GM12878 (cell line): ENCODE data around the gene COA1. TPM values are rescaled to one million over a fixed set of nuclear protein-coding genes. Genes with fewer than 3 reads are reported as not detected.

Experiments
- ATAC-seq: fragments of 200-7000 bp; cut with Tn5 transposase; 3 replicates; pipeline ENCODE4 v1.9.1; 2020; ENCODE audit warnings: mild to moderate bottlenecking, moderate library complexity
- BruUV-seq: library from RNA; stranded (reverse); fragments of 400-500 nt; replicated peaks from 2 replicates; lab custom pipeline; 2021; lab: Mats Ljungman, UMichigan
- CTCF ChIA-PET: fragments of 300-600 bp; sonication (Branson Sonifier 250); formaldehyde crosslinking; extraction: SDS; loops from one replicate; lab custom pipeline; 2021; ENCODE audit warnings: inconsistent platforms; lab: Yijun Ruan, JAX
- POLR2A ChIA-PET: fragments of 350-600 bp; formaldehyde crosslinking; extraction: SDS; loops from one replicate; lab custom pipeline; 2021; ENCODE audit warnings: inconsistent platforms; lab: Charles Lee
- RAD21 ChIA-PET: fragments of 300-600 bp; sonication (Branson Sonifier 250); formaldehyde crosslinking; loops from one replicate; lab custom pipeline; 2023; ENCODE audit warnings: antibody characterized with exemption; ENCODE audit not compliant: unreplicated experiment; lab: Charles Lee
- SMC1A ChIA-PET: fragments of 300-600 bp; sonication (Branson Sonifier 250); formaldehyde crosslinking; loops from one replicate; lab custom pipeline; 2023; ENCODE audit not compliant: unreplicated experiment, uncharacterized antibody; lab: Charles Lee
- DNase-seq: peaks from one replicate; pipeline ENCODE4 v3.0.0-alpha.2; 2011; ENCODE audit warnings: low read depth, low spot score
- FAIRE-seq: peaks from 3 replicates; lab custom pipeline; 2011; peaks lifted over from hg19 to GRCh38; lab: Jason Lieb, UNC
- H2AFZ ChIP-seq: 2 replicates; pipeline ENCODE4 v1.6.0; 2011; ENCODE audit warnings: low read depth, low read length, control low read depth; ENCODE audit not compliant: control insufficient read depth
- H3K27ac ChIP-seq: 2 replicates; pipeline ENCODE4 v1.5.1; 2011; ENCODE audit warnings: control low read depth; ENCODE audit not compliant: control insufficient read depth, insufficient read depth
- H3K27me3 ChIP-seq, 2 experiments: replicated peaks in 1 of 2; 2 replicates each; pipeline versions ENCODE4 v1.6.0 to v1.6.1; 2011; ENCODE audit warnings: low read length in 1 of 2; ENCODE audit not compliant: control insufficient read depth in 2 of 2, insufficient read depth in 2 of 2
- H3K36me3 ChIP-seq, 2 experiments: 2 replicates each; pipeline ENCODE4 v1.5.1; 2011; ENCODE audit warnings: low read length in 1 of 2; ENCODE audit not compliant: control insufficient read depth in 2 of 2, insufficient read depth in 2 of 2
- H3K4me1 ChIP-seq: 2 replicates; pipeline ENCODE4 v1.6.1; 2011; ENCODE audit warnings: mild to moderate bottlenecking, low read length, moderate library complexity, mixed read lengths; ENCODE audit not compliant: control insufficient read depth, insufficient read depth
- H3K4me2 ChIP-seq: 2 replicates; pipeline ENCODE4 v1.6.0; 2011; ENCODE audit warnings: control low read depth; ENCODE audit not compliant: control insufficient read depth, insufficient read depth
- H3K4me3 ChIP-seq: fragments of 200-600 bp; sonication (generic); 2 replicates; pipeline ENCODE4 v1.5.1; 2016
- H3K79me2 ChIP-seq: 2 replicates; pipeline ENCODE4 v1.6.0; 2011; ENCODE audit warnings: low read length; ENCODE audit not compliant: control insufficient read depth, insufficient read depth
- H3K9ac ChIP-seq: 2 replicates; pipeline ENCODE4 v1.8.0; 2011; ENCODE audit warnings: low read length, control low read depth, mixed read lengths; ENCODE audit not compliant: control insufficient read depth, insufficient read depth
- H3K9me3 ChIP-seq: replicated peaks from 3 replicates; pipeline ENCODE4 v1.5.1; 2011; ENCODE audit warnings: mild to moderate bottlenecking, low read length; ENCODE audit not compliant: control insufficient read depth, insufficient read depth
- H4K20me1 ChIP-seq: 2 replicates; pipeline ENCODE4 v1.6.0; 2011; ENCODE audit not compliant: control insufficient read depth, insufficient read depth
- CREM ChIP-seq: IDR thresholded peaks from 2 replicates; pipeline ENCODE4 v1.6.1; 2014; ENCODE audit warnings: antibody characterized with exemption, low read depth
- GATAD2B ChIP-seq: fragments of 450-650 bp; conservative IDR thresholded peaks from 2 replicates; pipeline ENCODE4 v1.6.1; 2017; ENCODE audit warnings: low read depth, mild to moderate bottlenecking, moderate library complexity
- MTA2 ChIP-seq: fragments of 450-650 bp; IDR thresholded peaks from 2 replicates; pipeline ENCODE4 v1.6.1; 2016; ENCODE audit warnings: low read depth, mild to moderate bottlenecking, moderate library complexity
- PAX5 ChIP-seq: IDR thresholded peaks from 2 replicates; pipeline ENCODE4 v1.6.1; 2011; ENCODE audit warnings: low read depth, low read length, borderline replicate concordance
- PML ChIP-seq: IDR thresholded peaks from 2 replicates; pipeline ENCODE4 v1.6.1; 2012; ENCODE audit warnings: low read length, inconsistent platforms
- POLR2AphosphoS5 ChIP-seq: IDR thresholded peaks from 2 replicates; pipeline ENCODE4 v1.6.1; 2011; ENCODE audit warnings: mild to moderate bottlenecking, low read length, inconsistent platforms
- RFX5 ChIP-seq: IDR thresholded peaks from 2 replicates; pipeline ENCODE4 v1.6.1; 2011; ENCODE audit warnings: low read depth, low read length, improper control_type of control experiment
- YY1 ChIP-seq: IDR thresholded peaks from 2 replicates; pipeline ENCODE4 v1.6.1; 2011; ENCODE audit warnings: low read depth, mild to moderate bottlenecking, low read length
- WGBS: methylation state at CpG from one replicate; pipeline ENCODE4 v1.1.6; 2016; ENCODE audit warnings: low lambda C conversion rate; ENCODE audit not compliant: insufficient replicate concordance, insufficient coverage; ENCODE audit errors: missing lambda C conversion rate; 5-methylcytosine and 5-hydroxymethylcytosine counted together
- in situ Hi-C: fragments of 300-500 bp; cut with MboI; formaldehyde crosslinking; loops from 9 replicates; pipeline ENCODE4 v1.14.3; 2018; ENCODE audit warnings: mixed read lengths
- intact Hi-C: fragments of 100-400 bp; cut with micrococcal nuclease; formaldehyde crosslinking; loops from one replicate; pipeline ENCODE4 v1.14.2; 2022; ENCODE audit not compliant: unreplicated experiment
- polyA plus RNA-seq, 11 experiments: library from polyadenylated mRNA; depleted of rRNA in 4 of 11; unstranded in 6 of 11; stranded (reverse) in 5 of 11; fragments of >200 nt; fragmentation: Nextera tagmentation in 4 of 11; fragmentation: Illumina TruSeq in 1 of 11; extraction: Ambion mirVana in 4 of 11; extraction: Trizol in 1 of 11; gene quantifications; 1 replicate in 1 of 11; 2 replicates in 10 of 11; pipeline versions ENCODE4 v1.2.1 to v1.2.3, GENCODE V29; 2011 to 2016; ENCODE audit warnings: inconsistent platforms in 2 of 11, missing spikeins in 2 of 11, low read depth in 1 of 11
- total RNA-seq, 4 experiments: library from RNA; depleted of rRNA in 3 of 4; stranded (reverse); fragments of >200 nt in 3 of 4; fragmentation: Illumina TruSeq in 1 of 4; extraction: Trizol in 1 of 4; gene quantifications; 2 replicates each; pipeline versions ENCODE4 v1.2.1 to v1.2.3, GENCODE V29; 2013 to 2021
- TF ChIP-seq, protein P1 (sequence below): fragments of 150-350 bp; IDR thresholded peaks from 2 replicates; pipeline ENCODE4 v1.6.1; 2016; ENCODE audit warnings: low read depth, low read length

Gene COA1
- total and polyA plus RNA-seq, 10 of the 15 experiments (the other 5 are each of a cell fraction or from before 2014, with no cell fraction given), result 83.1 to 258 (median 111) TPM

DNA sequence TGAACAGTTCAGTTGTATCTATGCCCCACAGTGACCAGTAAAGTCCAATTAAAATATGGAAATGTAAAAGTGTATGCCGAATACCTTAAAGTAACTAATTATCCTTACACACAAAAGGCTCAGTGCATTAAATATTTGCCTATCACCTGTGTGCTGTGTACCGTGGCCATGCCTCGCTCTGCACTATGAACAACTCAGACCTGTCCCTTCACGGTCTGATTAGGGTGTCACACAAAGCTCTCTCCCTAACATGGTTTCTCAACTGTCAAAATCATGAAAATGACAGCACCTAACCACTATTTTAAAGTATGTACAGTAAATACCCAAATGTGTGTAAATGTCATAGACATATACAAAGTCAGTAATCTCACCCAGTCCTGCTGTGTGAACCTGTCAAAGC is 103.3 kb downstream of the COA1 start:
- ChIA-PET SMC1A (interaction anchor here (0.8 to 10.9 kb wide), 13 partner anchors 8 to 92 kb away, joined by 3 to 146 read pairs (median 6); partner anchors contain the start of gene STK17A), CTCF (interaction anchor here (1.0 to 2.5 kb wide), 7 partner anchors 20 to 209 kb away, joined by 3 to 22 read pairs (median 5); partner anchors contain the start of gene STK17A)
- BruUV-seq, result TSS peak; percentile 3
- peak overlapping the region; percentile 3; the same call in 1 of the 2 replicates for H3K27ac ChIP-seq
- H3K4me2 ChIP-seq, result no peak overlapping the region
- no peak overlapping the region for H3K4me3 ChIP-seq
- H2AFZ ChIP-seq, result no peak overlapping the region
- DNase-seq (no peak), ATAC-seq (peak; percentile 67), FAIRE-seq (no peak)
- 0% methylated on average over 4 of the region's 4 CpGs for WGBS
- peaks cover 49% of the 10 kb centered on the region for H3K79me2 ChIP-seq
- no peaks in the 10 kb centered on the region for H3K9me3 ChIP-seq
- no peaks in the 10 kb centered on the region for H3K27me3 ChIP-seq
- H3K36me3 ChIP-seq, result peaks cover 5 to 21% of the 10 kb centered on the region in 2 experiments; a peak in 3 of 4 replicates
- no peak overlapping the region for H3K9ac ChIP-seq
- peaks cover 25% of the 10 kb centered on the region for H3K4me1 ChIP-seq
- intact Hi-C loops (loop anchor here (2.0 to 5.0 kb wide), 3 partner anchors 39 to 211 kb away; no protein-coding TSS in a partner anchor), in situ Hi-C loops (no loop called here)
- no peaks in the 10 kb centered on the region; the same call in 1 of the 2 replicates for H4K20me1 ChIP-seq
- TF ChIP-seq GATAD2B, result no peak
- no peak for TF ChIP-seq RFX5
- TF ChIP-seq MTA2, result no peak
- no peak for TF ChIP-seq YY1
- peak; percentile 13; the same call in 1 of the 2 replicates for TF ChIP-seq PAX5
- TF ChIP-seq, protein P1, sequence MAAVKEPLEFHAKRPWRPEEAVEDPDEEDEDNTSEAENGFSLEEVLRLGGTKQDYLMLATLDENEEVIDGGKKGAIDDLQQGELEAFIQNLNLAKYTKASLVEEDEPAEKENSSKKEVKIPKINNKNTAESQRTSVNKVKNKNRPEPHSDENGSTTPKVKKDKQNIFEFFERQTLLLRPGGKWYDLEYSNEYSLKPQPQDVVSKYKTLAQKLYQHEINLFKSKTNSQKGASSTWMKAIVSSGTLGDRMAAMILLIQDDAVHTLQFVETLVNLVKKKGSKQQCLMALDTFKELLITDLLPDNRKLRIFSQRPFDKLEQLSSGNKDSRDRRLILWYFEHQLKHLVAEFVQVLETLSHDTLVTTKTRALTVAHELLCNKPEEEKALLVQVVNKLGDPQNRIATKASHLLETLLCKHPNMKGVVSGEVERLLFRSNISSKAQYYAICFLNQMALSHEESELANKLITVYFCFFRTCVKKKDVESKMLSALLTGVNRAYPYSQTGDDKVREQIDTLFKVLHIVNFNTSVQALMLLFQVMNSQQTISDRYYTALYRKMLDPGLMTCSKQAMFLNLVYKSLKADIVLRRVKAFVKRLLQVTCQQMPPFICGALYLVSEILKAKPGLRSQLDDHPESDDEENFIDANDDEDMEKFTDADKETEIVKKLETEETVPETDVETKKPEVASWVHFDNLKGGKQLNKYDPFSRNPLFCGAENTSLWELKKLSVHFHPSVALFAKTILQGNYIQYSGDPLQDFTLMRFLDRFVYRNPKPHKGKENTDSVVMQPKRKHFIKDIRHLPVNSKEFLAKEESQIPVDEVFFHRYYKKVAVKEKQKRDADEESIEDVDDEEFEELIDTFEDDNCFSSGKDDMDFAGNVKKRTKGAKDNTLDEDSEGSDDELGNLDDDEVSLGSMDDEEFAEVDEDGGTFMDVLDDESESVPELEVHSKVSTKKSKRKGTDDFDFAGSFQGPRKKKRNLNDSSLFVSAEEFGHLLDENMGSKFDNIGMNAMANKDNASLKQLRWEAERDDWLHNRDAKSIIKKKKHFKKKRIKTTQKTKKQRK, result no peak
- 0 out of 2 replicates have a peak, but pooled peaks have one; percentile 11 for TF ChIP-seq PML
- TF ChIP-seq CREM, result no peak
- 0 out of 2 replicates have a peak, but pooled peaks have one; percentile 23 for TF ChIP-seq POLR2AphosphoS5
- TF ChIP-seq, all 136 proteins: peak for 3
- ChIA-PET RAD21 (interaction anchor here (0.5 to 2.3 kb wide), 11 partner anchors 19 to 159 kb away, joined by 3 to 23 read pairs (median 6); partner anchors contain the start of gene STK17A), POLR2A (interaction anchor here (0.6 to 1.6 kb wide), 5 partner anchors 22 to 43 kb away, joined by 3 to 8 read pairs (median 3); partner anchors contain the start of gene STK17A)
